ENCODE results near the gene C19orf25. TPM values are rescaled to one million over a fixed set of nuclear protein-coding genes. Genes with fewer than 3 reads are reported as not detected.

The C19orf25 gene
- total RNA-seq, 1 donor from 2014 or later = 25.0 TPM

- peaks cover 7% of the 10 kb centered on the region for H3K4me1 ChIP-seq
- TF ChIP-seq CTCF (IDR thresholded peaks at IDR 0.05) (no peak), POLR2AphosphoS5 (IDR thresholded peaks at IDR 0.05; ENCODE audit: insufficient read depth in 1 of 2, low read depth in 1 of 2) (no peak), POLR2A (IDR thresholded peaks at IDR 0.05) (no peak)
- peaks cover 0 to 78% of the 10 kb centered on the region in 2 donors for H3K36me3 ChIP-seq
- H3K4me3 ChIP-seq = no peak overlapping the region
- intact Hi-C loops (cut with DNase I) = no loop called here
- DNase-seq (ENCODE audit: extremely low spot score in 2 of 2) = no peak
- H3K27ac ChIP-seq = no peak overlapping the region
- no peaks in the 10 kb centered on the region for H3K27me3 ChIP-seq
- no peaks in the 10 kb centered on the region for H3K9me3 ChIP-seq
Observed at GRCh38 chr19:1429750-1430149, 49.3 kb downstream of the C19orf25 start.

- Histone ChIP-seq H3K27ac (no peak overlapping the region), H3K9me3 (no peaks in the 10 kb centered on the region), H3K36me3 (peaks cover 0 to 72% of the 10 kb centered on the region in 2 donors), H3K27me3 (no peaks in the 10 kb centered on the region), H3K4me1 (peaks cover 12% of the 10 kb centered on the region), H3K4me3 (no peak overlapping the region)
- TF ChIP-seq POLR2AphosphoS5 (IDR thresholded peaks at IDR 0.05; ENCODE audit: insufficient read depth in 1 of 2, low read depth in 1 of 2) (no peak), POLR2A (IDR thresholded peaks at IDR 0.05) (no peak), CTCF (IDR thresholded peaks at IDR 0.05) (no peak)
- intact Hi-C loops (cut with DNase I) = no loop called here
- DNase-seq (ENCODE audit: extremely low spot score in 2 of 2) = no peak
Observed at GRCh38 chr19:1428738-1429391, 50.1 kb downstream of the C19orf25 start.

- Histone ChIP-seq H3K4me1 (peaks cover 12% of the 10 kb centered on the region), H3K27me3 (no peaks in the 10 kb centered on the region), H3K36me3 (peaks cover 0 to 72% of the 10 kb centered on the region in 2 donors), H3K4me3 (no peak overlapping the region), H3K9me3 (no peaks in the 10 kb centered on the region), H3K27ac (no peak overlapping the region)
- TF ChIP-seq POLR2A (IDR thresholded peaks at IDR 0.05) = no peak
- TF ChIP-seq CTCF (IDR thresholded peaks at IDR 0.05) = no peak
- TF ChIP-seq POLR2AphosphoS5 (IDR thresholded peaks at IDR 0.05; ENCODE audit: insufficient read depth in 1 of 2, low read depth in 1 of 2) = no peak
- DNase-seq (ENCODE audit: extremely low spot score in 2 of 2) = no peak
- intact Hi-C loops (cut with DNase I) = no loop called here
Observed at GRCh38 chr19:1427221-1427920, 51.6 kb downstream of the C19orf25 start.

- H3K4me1 ChIP-seq = peaks cover 12% of the 10 kb centered on the region
- no peaks in the 10 kb centered on the region for H3K9me3 ChIP-seq
- H3K27me3 ChIP-seq = no peaks in the 10 kb centered on the region
- H3K36me3 ChIP-seq = peaks cover 0 to 72% of the 10 kb centered on the region in 2 donors
- intact Hi-C loops (cut with DNase I) = no loop called here
- no peak overlapping the region for H3K27ac ChIP-seq
- no peak for DNase-seq (ENCODE audit: extremely low spot score in 2 of 2)
- TF ChIP-seq POLR2AphosphoS5 (IDR thresholded peaks at IDR 0.05; ENCODE audit: insufficient read depth in 1 of 2, low read depth in 1 of 2) (no peak), POLR2A (IDR thresholded peaks at IDR 0.05) (no peak), CTCF (IDR thresholded peaks at IDR 0.05) (no peak)
- no peak overlapping the region for H3K4me3 ChIP-seq
Observed at GRCh38 chr19:1426736-1427135, 52.3 kb downstream of the C19orf25 start.

- no peak for TF ChIP-seq CTCF (IDR thresholded peaks at IDR 0.05)
- DNase-seq (ENCODE audit: extremely low spot score in 2 of 2) = no peak
- Histone ChIP-seq H3K36me3 (peaks cover 0 to 74% of the 10 kb centered on the region in 2 donors), H3K9me3 (no peaks in the 10 kb centered on the region), H3K4me3 (no peak overlapping the region), H3K4me1 (peaks cover 12% of the 10 kb centered on the region), H3K27me3 (no peaks in the 10 kb centered on the region), H3K27ac (peak overlapping the region; percentile 49)
- intact Hi-C loops (cut with DNase I) = no loop called here
Observed at GRCh38 chr19:1425902-1426301, 53.1 kb downstream of the C19orf25 start.
